ENCODE results near the gene CTSV.
"Not testable (repeated sequence)": the region's sequence is repeated elsewhere in the genome, so short reads cannot be mapped to it uniquely, and the experiment has no call there.

DNA sequence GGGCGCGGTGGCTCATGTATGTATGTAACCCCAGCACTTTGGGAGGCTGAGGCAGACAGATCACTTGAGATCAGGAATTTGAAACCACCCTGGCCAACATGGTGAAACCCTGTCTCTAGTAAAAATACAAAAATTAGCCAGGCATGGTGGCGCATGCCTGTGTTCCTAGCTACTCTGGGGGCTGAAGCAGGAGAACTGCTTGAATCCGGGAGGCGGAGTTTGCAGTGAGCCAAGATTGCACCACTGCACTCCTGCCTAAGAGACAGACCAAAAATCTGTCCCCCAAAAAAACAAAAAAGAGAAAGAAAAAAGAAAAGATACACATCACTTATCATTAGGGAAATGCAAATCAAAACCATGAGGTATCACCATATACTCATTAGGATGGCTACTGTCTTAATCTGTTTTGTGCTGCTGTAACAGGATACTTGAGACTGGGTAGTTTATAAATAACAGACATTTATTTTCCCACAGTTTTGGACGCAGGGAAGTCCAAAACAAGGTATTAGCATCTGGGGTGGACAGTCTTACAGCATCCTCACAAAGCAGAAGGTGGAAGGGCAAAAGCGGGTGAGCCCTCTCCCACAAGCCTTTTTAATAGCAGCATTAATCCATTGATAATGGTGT, 55.3 kb downstream of the CTSV start:
- TF ChIP-seq, protein P1, sequence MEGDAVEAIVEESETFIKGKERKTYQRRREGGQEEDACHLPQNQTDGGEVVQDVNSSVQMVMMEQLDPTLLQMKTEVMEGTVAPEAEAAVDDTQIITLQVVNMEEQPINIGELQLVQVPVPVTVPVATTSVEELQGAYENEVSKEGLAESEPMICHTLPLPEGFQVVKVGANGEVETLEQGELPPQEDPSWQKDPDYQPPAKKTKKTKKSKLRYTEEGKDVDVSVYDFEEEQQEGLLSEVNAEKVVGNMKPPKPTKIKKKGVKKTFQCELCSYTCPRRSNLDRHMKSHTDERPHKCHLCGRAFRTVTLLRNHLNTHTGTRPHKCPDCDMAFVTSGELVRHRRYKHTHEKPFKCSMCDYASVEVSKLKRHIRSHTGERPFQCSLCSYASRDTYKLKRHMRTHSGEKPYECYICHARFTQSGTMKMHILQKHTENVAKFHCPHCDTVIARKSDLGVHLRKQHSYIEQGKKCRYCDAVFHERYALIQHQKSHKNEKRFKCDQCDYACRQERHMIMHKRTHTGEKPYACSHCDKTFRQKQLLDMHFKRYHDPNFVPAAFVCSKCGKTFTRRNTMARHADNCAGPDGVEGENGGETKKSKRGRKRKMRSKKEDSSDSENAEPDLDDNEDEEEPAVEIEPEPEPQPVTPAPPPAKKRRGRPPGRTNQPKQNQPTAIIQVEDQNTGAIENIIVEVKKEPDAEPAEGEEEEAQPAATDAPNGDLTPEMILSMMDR (IDR thresholded peaks at IDR 0.05 in 8 of 11, conservative IDR thresholded peaks at IDR 0.05 in 3 of 11), result not testable (repeated sequence)
- TF ChIP-seq POLR2A, POLR2AphosphoS5 (IDR thresholded peaks at IDR 0.05): not testable (repeated sequence)
